ENCODE measurements around the gene APOA4. TPM values are rescaled to one million over a fixed set of nuclear protein-coding genes. Genes with fewer than 3 reads are reported as not detected.

APOA4 gene
- total and polyA plus RNA-seq, 2 of the 13 experiments (the other 11 are each of a cell fraction or from before 2014, with no cell fraction given) = 3.8 to 7.2 TPM

GRCh38 chr11:116808262-116809175 is 14.6 kb downstream of the APOA4 start (continued):
- no peak for TF ChIP-seq USF2 (IDR thresholded peaks at IDR 0.05; ENCODE audit: low read depth, low read length)
- TF ChIP-seq USF2 (CRISPR knock-in tag; IDR thresholded peaks at IDR 0.05; ENCODE audit: borderline replicate concordance) = no peak
- no peak for TF ChIP-seq PRPF4 (IDR thresholded peaks at IDR 0.05; ENCODE audit: low read depth, low read length, poor library complexity, severe bottlenecking)
- TF ChIP-seq ZNF451 (CRISPR knock-in tag; IDR thresholded peaks at IDR 0.05) = no peak
- TF ChIP-seq HNRNPUL1 (IDR thresholded peaks at IDR 0.05; ENCODE audit: low read depth, low read length) = no peak
- no peak; the same call in 1 of the 2 replicates for TF ChIP-seq NFYB (CRISPR knock-in tag; IDR thresholded peaks at IDR 0.05)
- TF ChIP-seq, protein P1, sequence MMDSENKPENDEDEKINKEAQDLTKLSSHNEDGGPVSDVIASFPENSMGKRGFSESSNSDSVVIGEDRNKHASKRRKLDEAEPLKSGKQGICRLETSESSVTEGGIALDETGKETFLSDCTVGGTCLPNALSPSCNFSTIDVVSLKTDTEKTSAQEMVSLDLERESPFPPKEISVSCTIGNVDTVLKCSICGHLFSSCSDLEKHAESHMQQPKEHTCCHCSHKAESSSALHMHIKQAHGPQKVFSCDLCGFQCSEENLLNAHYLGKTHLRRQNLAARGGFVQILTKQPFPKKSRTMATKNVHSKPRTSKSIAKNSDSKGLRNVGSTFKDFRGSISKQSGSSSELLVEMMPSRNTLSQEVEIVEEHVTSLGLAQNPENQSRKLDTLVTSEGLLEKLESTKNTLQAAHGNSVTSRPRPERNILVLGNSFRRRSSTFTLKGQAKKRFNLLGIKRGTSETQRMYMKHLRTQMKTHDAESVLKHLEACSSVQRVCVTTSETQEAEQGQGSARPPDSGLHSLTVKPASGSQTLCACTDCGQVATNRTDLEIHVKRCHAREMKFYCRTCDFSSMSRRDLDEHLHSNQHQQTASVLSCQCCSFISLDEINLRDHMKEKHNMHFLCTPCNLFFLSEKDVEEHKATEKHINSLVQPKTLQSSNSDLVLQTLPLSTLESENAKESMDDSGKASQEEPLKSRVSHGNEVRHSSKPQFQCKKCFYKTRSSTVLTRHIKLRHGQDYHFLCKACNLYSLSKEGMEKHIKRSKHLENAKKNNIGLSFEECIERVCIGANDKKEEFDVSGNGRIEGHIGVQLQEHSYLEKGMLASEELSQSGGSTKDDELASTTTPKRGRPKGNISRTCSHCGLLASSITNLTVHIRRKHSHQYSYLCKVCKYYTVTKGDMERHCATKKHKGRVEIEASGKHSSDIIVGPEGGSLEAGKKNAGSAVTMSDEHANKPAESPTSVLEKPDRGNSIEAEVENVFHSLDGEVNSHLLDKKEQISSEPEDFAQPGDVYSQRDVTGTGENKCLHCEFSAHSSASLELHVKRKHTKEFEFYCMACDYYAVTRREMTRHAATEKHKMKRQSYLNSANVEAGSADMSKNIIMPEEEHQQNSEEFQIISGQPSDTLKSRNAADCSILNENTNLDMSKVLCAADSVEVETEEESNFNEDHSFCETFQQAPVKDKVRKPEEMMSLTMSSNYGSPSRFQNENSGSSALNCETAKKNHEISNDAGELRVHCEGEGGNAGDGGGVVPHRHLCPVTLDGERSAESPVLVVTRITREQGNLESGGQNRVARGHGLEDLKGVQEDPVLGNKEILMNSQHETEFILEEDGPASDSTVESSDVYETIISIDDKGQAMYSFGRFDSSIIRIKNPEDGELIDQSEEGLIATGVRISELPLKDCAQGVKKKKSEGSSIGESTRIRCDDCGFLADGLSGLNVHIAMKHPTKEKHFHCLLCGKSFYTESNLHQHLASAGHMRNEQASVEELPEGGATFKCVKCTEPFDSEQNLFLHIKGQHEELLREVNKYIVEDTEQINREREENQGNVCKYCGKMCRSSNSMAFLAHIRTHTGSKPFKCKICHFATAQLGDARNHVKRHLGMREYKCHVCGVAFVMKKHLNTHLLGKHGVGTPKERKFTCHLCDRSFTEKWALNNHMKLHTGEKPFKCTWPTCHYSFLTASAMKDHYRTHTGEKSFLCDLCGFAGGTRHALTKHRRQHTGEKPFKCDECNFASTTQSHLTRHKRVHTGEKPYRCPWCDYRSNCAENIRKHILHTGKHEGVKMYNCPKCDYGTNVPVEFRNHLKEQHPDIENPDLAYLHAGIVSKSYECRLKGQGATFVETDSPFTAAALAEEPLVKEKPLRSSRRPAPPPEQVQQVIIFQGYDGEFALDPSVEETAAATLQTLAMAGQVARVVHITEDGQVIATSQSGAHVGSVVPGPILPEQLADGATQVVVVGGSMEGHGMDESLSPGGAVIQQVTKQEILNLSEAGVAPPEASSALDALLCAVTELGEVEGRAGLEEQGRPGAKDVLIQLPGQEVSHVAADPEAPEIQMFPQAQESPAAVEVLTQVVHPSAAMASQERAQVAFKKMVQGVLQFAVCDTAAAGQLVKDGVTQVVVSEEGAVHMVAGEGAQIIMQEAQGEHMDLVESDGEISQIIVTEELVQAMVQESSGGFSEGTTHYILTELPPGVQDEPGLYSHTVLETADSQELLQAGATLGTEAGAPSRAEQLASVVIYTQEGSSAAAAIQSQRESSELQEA (CRISPR knock-in tag; IDR thresholded peaks at IDR 0.05; ENCODE audit: not compliant biosample characterization) = no peak
- peak; percentile 29; the same call in 1 of the 2 replicates for TF ChIP-seq MYC (CRISPR knock-in tag; IDR thresholded peaks at IDR 0.05; ENCODE audit: borderline replicate concordance)
- TF ChIP-seq MLXIP (CRISPR knock-in tag; IDR thresholded peaks at IDR 0.05; ENCODE audit: borderline replicate concordance) = no peak
- no peak for TF ChIP-seq ZNF256 (CRISPR knock-in tag; conservative IDR thresholded peaks at IDR 0.05)
- peak; percentile 68; the same call in 1 of the 2 replicates for TF ChIP-seq SNAPC2 (CRISPR knock-in tag; IDR thresholded peaks at IDR 0.05)
- peak; percentile 80 for TF ChIP-seq ZBTB7B (CRISPR knock-in tag; IDR thresholded peaks at IDR 0.05)
- TF ChIP-seq TCF7L2 (IDR thresholded peaks at IDR 0.05; ENCODE audit: low read depth, low read length) = peak; percentile 75
- peak; percentile 98 for TF ChIP-seq HMG20A (CRISPR knock-in tag; IDR thresholded peaks at IDR 0.05; ENCODE audit: borderline replicate concordance)

Measured in HepG2 (cell line).